Motor neuron (in vitro differentiated cells): ENCODE results near the gene NUDT6. TPM values are rescaled to one million over a fixed set of nuclear protein-coding genes. Genes with fewer than 3 reads are reported as not detected.

Experiments used
- total RNA-seq, 8 experiments: library from RNA; unstranded; fragments of 300-600 nt; gene quantifications; 2 replicates each; pipeline versions ENCODE4 v1.2.3 to v1.2.4, GENCODE V29; 2022

The NUDT6 gene
- total RNA-seq, 8 experiments from 2014 or later = 6.6 to 14.2 (median 9.7) TPM

Other genes starting within 250 kb of the NUDT6 start
- gene BBS12, start 189.9 kb downstream of the NUDT6 start, total RNA-seq = 10 to 100 TPM in 1 of 8 experiments, 1 to 10 TPM in 7; 2.4 to 10.3 (median 4.3) TPM
- 10 to 100 TPM in 4 of 8 experiments, 1 to 10 TPM in 4; 6.0 to 40.3 (median 9.5) TPM for gene FGF2, start 95.8 kb downstream of the NUDT6 start, total RNA-seq